Mammary epithelial cell (primary cell): ENCODE results near the gene USP44.

ENCODE experiments used
- CTCF ChIP-seq, 2 donors: IDR thresholded peaks in 1 of 2; conservative IDR thresholded peaks in 1 of 2; 2 replicates each; pipeline ENCODE4 v1.5.1; 2011 to 2012; ENCODE audit warnings: inconsistent platforms in 2 of 2, low read length in 2 of 2, mild to moderate bottlenecking in 2 of 2, control low read depth in 1 of 2, low read depth in 1 of 2; ENCODE audit not compliant: insufficient read depth in 1 of 2; ENCODE audit errors: extremely low read depth in 1 of 2
- EZH2 ChIP-seq: IDR thresholded peaks from 2 replicates; pipeline ENCODE4 v1.6.1; 2012; ENCODE audit warnings: low read length, inconsistent platforms, borderline replicate concordance

GRCh38 chr12:95504140-95504539 is 47.1 kb downstream of the USP44 start:
- TF ChIP-seq EZH2: no peak
- TF ChIP-seq CTCF (conservative IDR thresholded peaks at IDR 0.05 in 1 of 2, IDR thresholded peaks at IDR 0.05 in 1 of 2; ENCODE audit: extremely low read depth in 1 of 2, insufficient read depth in 1 of 2, low read depth in 1 of 2, low read length in 2 of 2): no peak
